ENCODE measurements around the gene COQ6.
"Not testable (repeated sequence)": the region's sequence is repeated elsewhere in the genome, so short reads cannot be mapped to it uniquely, and the experiment has no call there.

The COQ6 gene

GRCh38 chr14:73949752-73950734 is at the start of gene COQ6, which contains the start of gene FAM161B:
Gene COQ6, plus strand, starts transcription at chr14:73950302. Its CDS starts 31 bp downstream, at chr14:73950333.
Gene FAM161B, minus strand, starts transcription at chr14:73950094. Its CDS starts 68 bp downstream, at chr14:73950026.
- peak; percentile 89 for FAIRE-seq

GRCh38 chr14:73903028-73903427 is 47.1 kb upstream of the COQ6 start:
- FAIRE-seq: no peak

GRCh38 chr14:73909681-73910080 is 40.4 kb upstream of the COQ6 start:
- FAIRE-seq: no peak

GRCh38 chr14:73913256-73913655 is 36.8 kb upstream of the COQ6 start:
- FAIRE-seq: no peak

GRCh38 chr14:73916324-73916723 is 33.8 kb upstream of the COQ6 start:
- FAIRE-seq: no peak

GRCh38 chr14:73919457-73919856 is 30.6 kb upstream of the COQ6 start:
- not testable (repeated sequence) for FAIRE-seq

GRCh38 chr14:73924337-73924736 is 25.8 kb upstream of the COQ6 start:
- no peak for FAIRE-seq

GRCh38 chr14:73935666-73936065 is 14.4 kb upstream of the COQ6 start:
- no peak for FAIRE-seq

GRCh38 chr14:73936548-73936947 is 13.6 kb upstream of the COQ6 start:
- no peak for FAIRE-seq

- no peak for FAIRE-seq
Observed at GRCh38 chr14:73937012-73937411, 13.1 kb upstream of the COQ6 start.

GRCh38 chr14:73942180-73942579 is 7.9 kb upstream of the COQ6 start:
- no peak for FAIRE-seq

- no peak for FAIRE-seq
Observed at GRCh38 chr14:73943083-73943482, 7.0 kb upstream of the COQ6 start.

GRCh38 chr14:73944432-73945158 is 5.5 kb upstream of the COQ6 start:
- FAIRE-seq: no peak

- no peak for FAIRE-seq
Observed at GRCh38 chr14:73945159-73945670, 4.9 kb upstream of the COQ6 start.

- no peak for FAIRE-seq
Observed at GRCh38 chr14:73953731-73954130, 3.6 kb downstream of the COQ6 start.

- no peak for FAIRE-seq
Observed at GRCh38 chr14:73955674-73956073, 5.6 kb downstream of the COQ6 start.

- FAIRE-seq: no peak
Observed at GRCh38 chr14:73958591-73958990, 8.5 kb downstream of the COQ6 start.

GRCh38 chr14:73961192-73961591 is 11.1 kb downstream of the COQ6 start:
- FAIRE-seq: no peak

GRCh38 chr14:73965216-73965615 is 15.1 kb downstream of the COQ6 start:
- no peak for FAIRE-seq

GRCh38 chr14:73968885-73969284 is 18.8 kb downstream of the COQ6 start:
- FAIRE-seq: no peak

- FAIRE-seq: no peak
Observed at GRCh38 chr14:73973497-73973896, 23.4 kb downstream of the COQ6 start.

- FAIRE-seq: no peak
Observed at GRCh38 chr14:73976125-73976524, 26.0 kb downstream of the COQ6 start.

GRCh38 chr14:73977896-73978295 is 27.8 kb downstream of the COQ6 start:
- no peak for FAIRE-seq

All from endometrium (tissue), 2 donors.